DND-41 (cell line): ENCODE data around the gene EML6.

Experiments used
- ATAC-seq: fragments of 200-7000 bp; cut with Tn5 transposase; 3 replicates; pipeline ENCODE4 v1.9.1; 2021; ENCODE audit warnings: low read depth; ENCODE audit not compliant: insufficient read depth
- DNase-seq: peaks from one replicate; pipeline ENCODE4 v3.0.0-alpha.2; 2020
- H2AFZ ChIP-seq: 2 replicates; pipeline ENCODE4 v1.6.0; 2012; ENCODE audit warnings: low read depth, low read length
- H3K27ac ChIP-seq: 2 replicates; pipeline ENCODE4 v1.5.1; 2012; ENCODE audit warnings: low read length, inconsistent platforms
- H3K27me3 ChIP-seq: fragments of 200-600 bp; sonication (generic); 2 replicates; pipeline ENCODE4 v1.6.0; 2012; ENCODE audit warnings: low read length, mild to moderate bottlenecking, inconsistent platforms; ENCODE audit not compliant: insufficient read depth, poor library complexity
- H3K36me3 ChIP-seq: 2 replicates; pipeline ENCODE4 v1.5.1; 2012; ENCODE audit warnings: low read length, inconsistent platforms; ENCODE audit not compliant: insufficient read depth
- H3K4me1 ChIP-seq: 2 replicates; pipeline ENCODE4 v1.5.1; 2012; ENCODE audit warnings: mild to moderate bottlenecking, low read length; ENCODE audit not compliant: insufficient read depth
- H3K4me2 ChIP-seq: 2 replicates; pipeline ENCODE4 v1.6.0; 2012; ENCODE audit warnings: mild to moderate bottlenecking, moderate library complexity, low read length, inconsistent platforms; ENCODE audit not compliant: insufficient read depth
- H3K4me3 ChIP-seq, 2 experiments: fragments of 200-600 bp in 1 of 2; shearing (Covaris generic) in 1 of 2; 2 replicates each; pipeline ENCODE4 v1.5.1; 2012 to 2016; ENCODE audit warnings: inconsistent platforms in 2 of 2, low read length in 2 of 2, mild to moderate bottlenecking in 2 of 2, low read depth in 1 of 2, moderate library complexity in 1 of 2
- H3K79me2 ChIP-seq: 2 replicates; pipeline ENCODE4 v1.6.0; 2012; ENCODE audit warnings: low read length, inconsistent platforms; ENCODE audit not compliant: insufficient read depth
- H3K9ac ChIP-seq: 2 replicates; pipeline ENCODE4 v1.6.0; 2012; ENCODE audit warnings: low read depth, mild to moderate bottlenecking, inconsistent platforms, low read length, moderate library complexity
- H3K9me3 ChIP-seq: 2 replicates; pipeline ENCODE4 v1.5.1; 2012; ENCODE audit warnings: low read length, moderate library complexity, mild to moderate bottlenecking, inconsistent platforms; ENCODE audit not compliant: insufficient read depth, severe bottlenecking
- H4K20me1 ChIP-seq: 2 replicates; pipeline ENCODE4 v1.6.0; 2012; ENCODE audit warnings: low read length; ENCODE audit not compliant: insufficient read depth
- CTCF ChIP-seq: IDR thresholded peaks from 2 replicates; pipeline ENCODE4 v1.5.1; 2012; ENCODE audit warnings: borderline replicate concordance, low read length, moderate library complexity, mild to moderate bottlenecking; ENCODE audit not compliant: poor library complexity, severe bottlenecking; ENCODE audit errors: extremely low read depth
- EZH2 ChIP-seq: IDR thresholded peaks from 3 replicates; pipeline ENCODE4 v1.6.1; 2012; ENCODE audit warnings: borderline replicate concordance, low read depth, mild to moderate bottlenecking, moderate library complexity, low read length, inconsistent platforms; ENCODE audit not compliant: severe bottlenecking

Gene EML6

DNA sequence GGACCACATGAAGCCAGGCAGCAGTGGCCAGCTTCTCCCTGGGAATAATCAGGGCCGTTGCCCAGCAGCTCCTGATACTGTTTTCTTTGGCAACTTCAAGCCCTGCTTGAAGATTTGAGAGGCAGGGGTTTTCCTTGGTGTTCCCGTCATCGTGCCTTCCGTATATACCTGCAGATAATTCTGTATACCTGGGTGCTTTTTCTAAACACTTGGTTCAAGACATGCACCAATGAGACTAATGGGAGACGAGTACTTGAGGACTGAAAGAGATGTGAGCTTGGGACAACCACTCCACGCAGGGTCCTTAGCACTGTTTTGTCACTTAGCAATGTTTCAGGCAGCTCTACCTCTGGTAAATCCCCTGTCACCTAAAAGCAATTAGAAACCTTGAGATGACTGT is 208.0 kb downstream of the EML6 start:
- Histone ChIP-seq H3K4me1 (no peaks in the 10 kb centered on the region), H3K36me3 (no peaks in the 10 kb centered on the region), H4K20me1 (no peaks in the 10 kb centered on the region), H3K4me3 (no peak overlapping the region), H3K9me3 (no peaks in the 10 kb centered on the region), H3K9ac (no peak overlapping the region), H3K79me2 (no peaks in the 10 kb centered on the region), H3K27me3 (no peaks in the 10 kb centered on the region), H2AFZ (no peak overlapping the region), H3K4me2 (no peak overlapping the region), H3K27ac (no peak overlapping the region)
- TF ChIP-seq EZH2 (no peak), CTCF (no peak)
- no peak for ATAC-seq
- no peak for DNase-seq

GRCh38 chr2:54935389-54935788 is 211.9 kb downstream of the EML6 start:
- Histone ChIP-seq H3K36me3 (no peaks in the 10 kb centered on the region), H2AFZ (no peak overlapping the region), H3K27me3 (no peaks in the 10 kb centered on the region), H3K79me2 (no peaks in the 10 kb centered on the region), H3K4me2 (no peak overlapping the region), H3K4me1 (no peaks in the 10 kb centered on the region), H3K9me3 (peaks cover 9% of the 10 kb centered on the region), H3K27ac (no peak overlapping the region), H4K20me1 (no peaks in the 10 kb centered on the region), H3K4me3 (no peak overlapping the region), H3K9ac (no peak overlapping the region)
- ATAC-seq (no peak), DNase-seq (no peak)
- TF ChIP-seq EZH2 (no peak), CTCF (no peak)

DNA sequence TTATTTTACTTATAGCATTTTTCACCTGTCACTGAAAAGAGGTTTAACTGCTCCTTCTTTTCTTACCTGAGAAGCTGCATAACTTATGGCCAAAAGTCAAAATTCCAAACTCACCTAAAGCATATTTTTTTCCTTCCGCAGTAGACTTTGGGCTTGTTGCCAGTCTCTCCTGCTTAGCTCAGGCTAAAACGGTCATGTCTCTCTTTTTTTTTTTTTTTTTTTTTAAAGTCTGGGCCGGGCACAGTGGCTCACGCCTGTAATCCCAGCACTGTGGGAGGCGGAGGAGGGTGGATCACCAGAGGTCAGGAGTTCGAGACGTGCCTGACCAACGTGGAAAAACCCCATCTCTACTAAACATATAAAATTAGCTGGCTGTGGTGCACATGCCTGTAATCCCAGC is 213.3 kb downstream of the EML6 start:
- H4K20me1 ChIP-seq: no peaks in the 10 kb centered on the region
- H3K27me3 ChIP-seq: no peaks in the 10 kb centered on the region
- H3K4me1 ChIP-seq: 0 out of 2 replicates have a peak, but pooled peaks cover 2% of the 10 kb centered on the region
- H3K36me3 ChIP-seq: no peaks in the 10 kb centered on the region
- no peak overlapping the region for H3K4me3 ChIP-seq
- H2AFZ ChIP-seq: no peak overlapping the region
- ATAC-seq: no peak
- no peak overlapping the region for H3K27ac ChIP-seq
- no peak overlapping the region for H3K9ac ChIP-seq
- peaks cover 9% of the 10 kb centered on the region for H3K9me3 ChIP-seq
- no peak for DNase-seq
- H3K4me2 ChIP-seq: no peak overlapping the region
- TF ChIP-seq CTCF (no peak), EZH2 (no peak)
- H3K79me2 ChIP-seq: no peaks in the 10 kb centered on the region
